Loucy (cell line): ENCODE results near the gene APEX1.

Source experiments
- CTCF ChIP-seq: fragments of 200-600 bp; sonication (generic); conservative IDR thresholded peaks from 2 replicates; pipeline ENCODE4 v1.5.1; 2014; ENCODE audit warnings: mild to moderate bottlenecking, antibody characterized with exemption, low read length
- EZH2phosphoT487 ChIP-seq: fragments of 200-600 bp; IDR thresholded peaks from 2 replicates; pipeline ENCODE4 v1.6.1; 2018; ENCODE audit warnings: antibody characterized with exemption, mild to moderate bottlenecking, moderate library complexity, borderline replicate concordance

- TF ChIP-seq CTCF (no peak), EZH2phosphoT487 (no peak)
These were observed 13.8 kb downstream of the APEX1 start for GRCh38 chr14:20468764-20469241.
